GM18502 (cell line): Measurements from ENCODE around the gene PPP1CA.

ENCODE experiments used
- ATAC-seq: cut with Tn5 transposase; IDR thresholded peaks from one replicate; pipeline ENCODE4 v1.9.1; 2021; ENCODE audit warnings: mild to moderate bottlenecking; ENCODE audit not compliant: unreplicated experiment, poor library complexity

PPP1CA gene

GRCh38 chr11:67419325-67420049 is 17.8 kb upstream of the PPP1CA start:
- no peak for ATAC-seq

- no peak for ATAC-seq
Measured at GRCh38 chr11:67418476-67419281, 17.0 kb upstream of the PPP1CA start.

GRCh38 chr11:67417425-67417824 is 15.8 kb upstream of the PPP1CA start:
- ATAC-seq = no peak

- ATAC-seq = no peak
Measured at GRCh38 chr11:67416416-67417335, 15.0 kb upstream of the PPP1CA start.

GRCh38 chr11:67415501-67416304 is 14.0 kb upstream of the PPP1CA start, which contains the start of gene CARNS1:
Gene CARNS1 (plus strand): TSS chr11:67415678. CDS start chr11:67416200, 522 bp downstream.
- ATAC-seq = no peak

GRCh38 chr11:67413266-67413849 is 11.7 kb upstream of the PPP1CA start:
- ATAC-seq = no peak

GRCh38 chr11:67412495-67413179 is 11.0 kb upstream of the PPP1CA start:
- no peak for ATAC-seq

GRCh38 chr11:67411785-67412152 is 10.1 kb upstream of the PPP1CA start:
- no peak for ATAC-seq

- ATAC-seq = no peak
Measured at GRCh38 chr11:67410984-67411784, 9.5 kb upstream of the PPP1CA start.

- no peak for ATAC-seq
Measured at GRCh38 chr11:67410369-67410831, 8.7 kb upstream of the PPP1CA start.

GRCh38 chr11:67409781-67410368 is 8.2 kb upstream of the PPP1CA start:
- no peak for ATAC-seq

GRCh38 chr11:67409261-67409666 is 7.6 kb upstream of the PPP1CA start:
- peak; percentile 54 for ATAC-seq

- no peak for ATAC-seq
Measured at GRCh38 chr11:67408437-67409200, 7.0 kb upstream of the PPP1CA start.

GRCh38 chr11:67407688-67408163 is 6.1 kb upstream of the PPP1CA start:
- ATAC-seq = no peak

- ATAC-seq = no peak
Measured at GRCh38 chr11:67406969-67407687, 5.5 kb upstream of the PPP1CA start.

GRCh38 chr11:67406420-67406968 is 4.8 kb upstream of the PPP1CA start:
- ATAC-seq = no peak
